Inflammatory macrophage treated with lipopolysaccharide for 4 hours (primary cell): ENCODE data around the gene MYOC.
"Not testable (repeated sequence)": the region's sequence is repeated elsewhere in the genome, so short reads cannot be mapped to it uniquely, and the experiment has no call there.

Experiments used
- DNase-seq: peaks from one replicate; pipeline ENCODE4 v3.0.0-alpha.2; 2020

Gene MYOC

DNA sequence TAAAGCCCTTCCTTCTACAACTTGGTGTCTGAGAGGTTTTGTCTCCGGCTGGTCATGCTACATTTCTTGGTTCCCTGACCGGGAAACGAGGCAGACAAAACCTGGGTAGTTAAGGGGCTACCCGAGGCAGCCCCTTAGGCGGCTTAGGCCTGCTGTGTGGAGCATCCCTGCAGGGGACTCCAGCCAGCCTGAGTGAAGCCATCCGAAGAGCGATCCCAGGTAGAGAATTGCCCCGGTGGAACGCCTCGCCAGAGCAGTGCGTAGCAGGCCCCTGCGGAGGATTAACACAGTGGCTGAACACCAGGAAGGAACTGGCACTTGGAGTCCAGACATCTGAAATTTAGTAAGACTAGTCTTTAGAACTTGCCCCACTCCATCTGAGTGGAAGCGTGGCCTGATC, 51.6 kb downstream of the MYOC start:
- no peak for DNase-seq

- DNase-seq = not testable (repeated sequence)
Observed at GRCh38 chr1:171600310-171600709, 52.2 kb downstream of the MYOC start.

GRCh38 chr1:171597203-171597602, 55.3 kb downstream of the MYOC start:
- DNase-seq = no peak

- no peak for DNase-seq
Observed at GRCh38 chr1:171596705-171597104, 55.8 kb downstream of the MYOC start.

- no peak for DNase-seq
Observed at GRCh38 chr1:171596119-171596518, 56.4 kb downstream of the MYOC start.

GRCh38 chr1:171595324-171595723, 57.2 kb downstream of the MYOC start:
- DNase-seq = no peak

GRCh38 chr1:171590022-171590421, 62.5 kb downstream of the MYOC start:
- no peak for DNase-seq

DNA sequence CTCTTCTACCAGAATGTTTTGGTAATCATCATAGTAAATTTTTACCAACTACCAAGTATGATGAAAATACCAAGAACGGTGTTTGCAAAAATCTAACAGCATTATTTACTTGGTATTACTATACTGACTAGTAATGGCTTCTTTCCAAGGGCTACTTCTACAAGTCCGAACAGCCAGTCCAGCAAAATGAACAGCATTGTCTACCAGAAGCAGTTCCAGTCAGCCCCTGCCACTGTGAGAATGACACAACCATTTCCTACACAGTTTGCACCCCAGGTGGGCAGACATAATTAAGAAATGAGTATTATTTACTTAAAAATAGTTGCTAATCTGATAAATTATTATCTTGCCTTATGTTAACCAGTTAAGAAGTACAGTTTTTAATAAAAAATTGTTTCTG, 64.3 kb downstream of the MYOC start:
- DNase-seq = no peak

DNA sequence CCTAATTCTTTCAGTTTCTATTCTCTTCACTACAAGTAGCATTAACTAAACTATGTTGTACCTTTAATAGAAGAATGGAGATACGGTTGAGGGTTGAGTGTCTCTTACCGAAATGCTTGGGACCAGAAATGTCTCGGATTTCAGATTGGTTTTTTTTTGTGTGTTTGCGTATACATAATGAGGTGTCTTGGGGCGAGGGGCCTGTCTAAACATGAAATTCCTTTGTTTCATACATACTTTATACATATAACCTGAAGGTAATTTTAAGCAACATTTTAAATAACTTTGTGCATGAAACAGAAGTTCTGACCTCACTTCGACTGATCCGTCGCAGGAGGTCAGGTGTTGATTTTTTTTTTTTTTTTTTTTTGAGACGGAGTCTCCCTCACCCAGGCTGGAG, 66.8 kb downstream of the MYOC start:
- no peak for DNase-seq
